IPS DF 6.9 (cell line): ENCODE data around the gene DST.

Source experiments
- DNase-seq: peaks from one replicate; pipeline ENCODE4 v3.0.0-alpha.2; 2013; ENCODE audit warnings: low read depth, low spot score
- H3K27ac ChIP-seq: one replicate; pipeline ENCODE4 v1.5.1; 2013; ENCODE audit warnings: low read length, control low read depth
- H3K27me3 ChIP-seq: 2 replicates; pipeline ENCODE4 v1.6.1; 2013; ENCODE audit warnings: mild to moderate bottlenecking, low read length; ENCODE audit not compliant: control insufficient read depth, insufficient read depth
- H3K36me3 ChIP-seq: 2 replicates; pipeline ENCODE4 v1.6.1; 2013; ENCODE audit warnings: low read length; ENCODE audit not compliant: control insufficient read depth, insufficient read depth
- H3K4me1 ChIP-seq: 2 replicates; pipeline ENCODE4 v1.6.1; 2013; ENCODE audit warnings: low read length; ENCODE audit not compliant: control insufficient read depth, insufficient read depth
- H3K4me3 ChIP-seq: 2 replicates; pipeline ENCODE4 v1.5.1; 2013; ENCODE audit warnings: mild to moderate bottlenecking, low read length
- H3K9me3 ChIP-seq: 2 replicates; pipeline ENCODE4 v1.6.1; 2013; ENCODE audit warnings: low read length, inconsistent platforms; ENCODE audit not compliant: control insufficient read depth, insufficient read depth
- WGBS: extraction: QIAGEN DNeasy Blood & Tissue Kit; methylation state at CpG from one replicate; pipeline ENCODE4 v1.1.7; 2013; ENCODE audit warnings: mixed read lengths, missing lambda C conversion rate; ENCODE audit not compliant: insufficient read length, insufficient coverage; 5-methylcytosine and 5-hydroxymethylcytosine counted together

Gene DST

DNA sequence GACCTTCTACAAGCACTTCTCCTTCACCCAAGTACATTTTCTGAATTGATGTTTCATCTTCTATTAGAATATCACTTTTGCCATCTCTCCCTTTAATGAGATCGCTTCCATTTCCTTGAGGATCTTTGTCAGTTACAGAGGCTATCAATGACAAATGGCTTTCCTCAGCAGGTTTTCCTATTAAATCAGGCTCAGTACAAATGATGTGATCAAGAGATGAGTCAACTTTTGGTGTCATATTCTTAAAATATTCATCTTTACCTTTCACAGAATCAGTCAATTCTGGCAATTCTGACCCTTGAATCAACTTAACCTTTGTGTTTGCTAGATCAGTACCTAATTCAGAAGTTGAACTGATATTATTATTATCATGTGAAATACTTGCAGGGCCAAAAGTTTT is 37.3 kb downstream of the DST start:
- H3K9me3 ChIP-seq = no peaks in the 10 kb centered on the region
- no peak overlapping the region for H3K27ac ChIP-seq
- no CpG with 5 or more reads among the region's 1 CpG for whole genome bisulfite sequencing
- H3K4me1 ChIP-seq = no peaks in the 10 kb centered on the region
- H3K36me3 ChIP-seq = peaks cover 8% of the 10 kb centered on the region; the same call in 1 of the 2 replicates
- no peak for DNase-seq
- H3K27me3 ChIP-seq = no peaks in the 10 kb centered on the region
- H3K4me3 ChIP-seq = no peak overlapping the region

DNA sequence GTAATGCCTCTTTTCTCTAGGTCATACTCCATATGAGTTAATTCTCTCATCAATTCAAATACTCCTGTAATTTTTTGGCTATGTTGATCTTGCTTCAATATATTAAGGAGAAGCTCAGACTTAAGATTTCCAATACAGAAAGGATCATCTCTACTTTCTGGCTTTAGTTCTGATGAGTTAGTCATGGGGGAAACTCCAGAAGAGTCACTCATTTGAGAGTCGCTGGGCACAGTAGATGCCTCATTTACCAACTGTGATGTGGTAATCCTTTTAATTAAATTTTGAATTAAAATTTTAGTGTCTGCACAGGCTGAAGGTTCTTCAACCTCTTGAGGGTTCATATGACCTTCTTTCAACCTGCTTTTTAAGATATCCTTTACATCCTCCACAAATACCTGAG is 38.5 kb downstream of the DST start:
- Histone ChIP-seq H3K4me3 (no peak overlapping the region), H3K27ac (no peak overlapping the region), H3K9me3 (no peaks in the 10 kb centered on the region), H3K4me1 (no peaks in the 10 kb centered on the region), H3K27me3 (no peaks in the 10 kb centered on the region), H3K36me3 (peaks cover 8% of the 10 kb centered on the region; the same call in 1 of the 2 replicates)
- no CpG with 5 or more reads among the region's 1 CpG for WGBS
- no peak for DNase-seq

GRCh38 chr6:56601390-56601789 is 41.3 kb downstream of the DST start:
- no peak for DNase-seq
- no CpG with 5 or more reads among the region's 2 CpGs for WGBS
- Histone ChIP-seq H3K4me3 (no peak overlapping the region), H3K36me3 (peaks cover 6% of the 10 kb centered on the region; the same call in 1 of the 2 replicates), H3K9me3 (no peaks in the 10 kb centered on the region), H3K4me1 (no peaks in the 10 kb centered on the region), H3K27me3 (no peaks in the 10 kb centered on the region), H3K27ac (no peak overlapping the region)

- no peak overlapping the region for H3K4me3 ChIP-seq
- H3K36me3 ChIP-seq = peaks cover 6% of the 10 kb centered on the region; the same call in 1 of the 2 replicates
- no peaks in the 10 kb centered on the region for H3K9me3 ChIP-seq
- no peak for DNase-seq
- no peaks in the 10 kb centered on the region for H3K27me3 ChIP-seq
- no peak overlapping the region for H3K27ac ChIP-seq
- H3K4me1 ChIP-seq = no peaks in the 10 kb centered on the region
- WGBS = no CpG with 5 or more reads among the region's 6 CpGs
These were observed 47.1 kb downstream of the DST start for GRCh38 chr6:56595490-56596122.

GRCh38 chr6:56594699-56595098 is 48.0 kb downstream of the DST start:
- Histone ChIP-seq H3K36me3 (peaks cover 6% of the 10 kb centered on the region; the same call in 1 of the 2 replicates), H3K9me3 (no peaks in the 10 kb centered on the region), H3K27me3 (no peaks in the 10 kb centered on the region), H3K4me1 (no peaks in the 10 kb centered on the region), H3K27ac (no peak overlapping the region), H3K4me3 (no peak overlapping the region)
- DNase-seq = no peak

GRCh38 chr6:56593801-56594318 is 48.8 kb downstream of the DST start:
- DNase-seq = no peak
- Histone ChIP-seq H3K9me3 (no peaks in the 10 kb centered on the region), H3K4me1 (no peaks in the 10 kb centered on the region), H3K36me3 (peaks cover 6% of the 10 kb centered on the region; the same call in 1 of the 2 replicates), H3K27ac (no peak overlapping the region), H3K27me3 (no peaks in the 10 kb centered on the region), H3K4me3 (no peak overlapping the region)
- WGBS = no CpG with 5 or more reads among the region's 5 CpGs

DNA sequence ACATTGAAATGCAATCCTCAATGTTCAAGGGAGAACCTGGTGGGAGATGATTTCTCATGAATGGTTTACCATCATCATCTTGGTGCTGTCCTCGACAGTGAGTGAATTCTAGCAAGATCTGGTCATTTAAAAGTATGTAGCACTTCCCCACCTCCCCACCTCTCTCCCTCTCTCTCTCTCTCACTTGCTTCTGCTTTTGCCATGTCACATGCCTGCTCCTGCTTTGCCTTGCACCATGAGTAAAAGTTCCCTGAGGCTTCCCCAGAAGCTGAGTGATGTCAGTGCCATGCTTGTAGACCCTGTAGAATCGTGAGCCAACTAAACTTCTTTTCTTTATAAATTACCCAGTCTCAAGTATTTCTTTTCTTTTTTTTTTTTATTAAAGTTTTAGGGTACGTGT is 60.5 kb downstream of the DST start:
- WGBS = no CpG with 5 or more reads among the region's 3 CpGs
- H3K27ac ChIP-seq = no peak overlapping the region

GRCh38 chr6:56581296-56581925 is 61.3 kb downstream of the DST start:
- no peak for DNase-seq
- WGBS = no CpG with 5 or more reads among the region's 4 CpGs
- Histone ChIP-seq H3K36me3 (no peaks in the 10 kb centered on the region), H3K27me3 (no peaks in the 10 kb centered on the region), H3K4me1 (no peaks in the 10 kb centered on the region), H3K9me3 (no peaks in the 10 kb centered on the region), H3K4me3 (no peak overlapping the region), H3K27ac (no peak overlapping the region)

More for the DNA sequence above, 60.5 kb downstream of the DST start:
- Histone ChIP-seq H3K4me1 (no peaks in the 10 kb centered on the region), H3K36me3 (no peaks in the 10 kb centered on the region), H3K4me3 (no peak overlapping the region), H3K9me3 (no peaks in the 10 kb centered on the region), H3K27me3 (no peaks in the 10 kb centered on the region)
- no peak for DNase-seq

DNA sequence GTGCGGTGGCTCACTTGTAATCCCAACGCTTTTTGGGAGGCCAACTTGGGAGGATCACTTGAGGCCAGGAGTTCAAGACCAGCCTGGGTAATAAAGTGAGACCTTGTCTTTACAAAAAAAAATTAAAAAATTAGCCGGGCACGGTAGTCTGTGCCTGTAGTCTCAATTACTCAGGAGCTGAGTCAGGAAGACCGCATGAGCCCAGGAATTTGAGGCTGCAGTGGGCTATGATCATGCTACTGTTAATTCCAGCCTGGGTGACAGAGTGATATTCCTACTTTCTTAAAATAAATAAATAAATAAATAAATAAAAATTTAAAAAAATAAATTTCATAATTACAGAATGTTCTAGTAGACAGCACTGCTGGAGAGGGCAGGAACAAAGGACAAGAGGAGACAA is 62.4 kb downstream of the DST start:
- H3K27me3 ChIP-seq = no peaks in the 10 kb centered on the region
- no CpG with 5 or more reads among the region's 5 CpGs for WGBS
- no peaks in the 10 kb centered on the region for H3K4me1 ChIP-seq
- H3K9me3 ChIP-seq = no peaks in the 10 kb centered on the region
- H3K4me3 ChIP-seq = no peak overlapping the region
- no peaks in the 10 kb centered on the region for H3K36me3 ChIP-seq
- DNase-seq = no peak
- H3K27ac ChIP-seq = no peak overlapping the region

DNA sequence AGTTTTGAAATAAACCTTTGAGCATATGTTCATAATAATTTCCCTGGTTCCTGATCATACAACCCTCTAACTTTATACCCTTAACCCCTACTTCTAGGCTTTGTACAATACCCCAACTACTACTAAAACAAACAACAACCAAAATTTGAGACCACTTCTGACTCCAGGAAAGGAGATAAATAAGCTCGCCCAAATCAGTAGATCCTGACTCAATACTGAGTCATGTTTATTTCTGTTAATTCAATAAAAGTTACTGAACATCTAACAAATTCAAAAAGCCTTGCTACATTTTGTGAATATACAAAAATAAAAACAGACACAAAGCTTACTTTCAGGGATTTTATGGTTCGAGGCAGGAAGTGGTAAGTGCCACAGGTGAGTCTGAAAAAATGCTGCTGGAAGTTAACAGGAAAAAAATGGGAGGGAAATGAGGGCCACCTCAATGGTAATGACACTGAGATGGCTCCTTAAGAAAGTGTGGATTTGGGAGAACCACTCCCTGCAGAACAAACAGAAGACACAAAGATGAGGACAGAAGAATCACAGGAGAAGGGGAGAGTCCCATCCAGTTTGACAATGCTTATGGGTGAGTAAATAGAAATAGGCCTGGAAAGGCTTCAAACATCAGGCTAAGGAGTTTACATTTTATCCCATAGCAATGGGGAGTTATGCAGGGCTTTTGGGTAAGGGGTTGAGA is 63.4 kb downstream of the DST start:
- no CpG with 5 or more reads among the region's 2 CpGs for WGBS

More for the DNA sequence above, 63.4 kb downstream of the DST start:
- H3K4me3 ChIP-seq = no peak overlapping the region
- no peaks in the 10 kb centered on the region for H3K36me3 ChIP-seq
- no peaks in the 10 kb centered on the region for H3K27me3 ChIP-seq
- DNase-seq = no peak
- no peak overlapping the region for H3K27ac ChIP-seq
- no peaks in the 10 kb centered on the region for H3K9me3 ChIP-seq
- H3K4me1 ChIP-seq = no peaks in the 10 kb centered on the region
